Duodenal mucosa (tissue), 2 donors: ENCODE data around the gene MDFI.

ENCODE experiments used
- H3K27ac ChIP-seq: one replicate; pipeline ENCODE4 v1.7.0; 2013; ENCODE audit warnings: low read depth, low read length
- H3K27me3 ChIP-seq, 2 donors: one replicate each; pipeline ENCODE4 v1.7.0; 2013; ENCODE audit warnings: low read length in 2 of 2, control low read depth in 1 of 2; ENCODE audit not compliant: insufficient read depth in 2 of 2, control insufficient read depth in 1 of 2
- H3K36me3 ChIP-seq, 2 donors: one replicate each; pipeline ENCODE4 v1.7.0; 2013; ENCODE audit warnings: low read length in 2 of 2, control low read depth in 1 of 2; ENCODE audit not compliant: insufficient read depth in 2 of 2, control insufficient read depth in 1 of 2
- H3K4me1 ChIP-seq, 2 donors: one replicate each; pipeline ENCODE4 v1.7.0; 2013; ENCODE audit warnings: low read length in 2 of 2, control low read depth in 1 of 2; ENCODE audit not compliant: insufficient read depth in 2 of 2, control insufficient read depth in 1 of 2
- H3K4me3 ChIP-seq, 2 donors: one replicate each; pipeline ENCODE4 v1.7.0; 2013; ENCODE audit warnings: low read length in 2 of 2, low read depth in 1 of 2
- H3K9ac ChIP-seq, 2 donors: one replicate each; pipeline ENCODE4 v1.7.0; 2013; ENCODE audit warnings: low read length in 2 of 2, low read depth in 1 of 2
- H3K9me3 ChIP-seq, 2 donors: one replicate each; pipeline ENCODE4 v1.7.0; 2013; ENCODE audit warnings: low read length in 2 of 2, control low read depth in 1 of 2; ENCODE audit not compliant: control insufficient read depth in 1 of 2

MDFI gene

DNA sequence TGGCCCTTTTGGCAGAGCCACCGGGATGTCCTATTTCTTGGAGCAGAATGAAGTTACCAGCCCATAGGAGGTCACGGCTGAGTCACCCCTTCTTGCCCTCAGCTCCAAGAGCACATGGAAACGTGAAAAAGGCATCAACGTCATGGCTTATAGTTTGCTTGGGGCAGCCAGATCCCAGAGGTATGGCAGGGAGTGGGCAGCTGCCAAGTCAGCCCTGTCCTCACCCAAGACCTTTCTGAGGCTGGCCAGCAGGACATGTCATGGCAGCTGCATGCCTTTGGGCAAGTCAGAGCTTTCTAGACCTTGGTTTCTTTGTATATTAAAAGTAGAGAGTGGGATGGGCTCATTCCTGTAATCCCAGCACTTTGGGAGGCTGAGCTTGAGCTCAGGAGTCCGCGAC, 8.2 kb upstream of the MDFI start:
- H3K9ac ChIP-seq, result no peak overlapping the region
- no peaks in the 10 kb centered on the region for H3K9me3 ChIP-seq
- peaks cover 3 to 6% of the 10 kb centered on the region in 2 donors for H3K4me1 ChIP-seq
- H3K27ac ChIP-seq, result no peak overlapping the region
- peaks cover 7 to 12% of the 10 kb centered on the region in 2 donors for H3K27me3 ChIP-seq
- no peaks in the 10 kb centered on the region for H3K36me3 ChIP-seq
- H3K4me3 ChIP-seq, result no peak overlapping the region

DNA sequence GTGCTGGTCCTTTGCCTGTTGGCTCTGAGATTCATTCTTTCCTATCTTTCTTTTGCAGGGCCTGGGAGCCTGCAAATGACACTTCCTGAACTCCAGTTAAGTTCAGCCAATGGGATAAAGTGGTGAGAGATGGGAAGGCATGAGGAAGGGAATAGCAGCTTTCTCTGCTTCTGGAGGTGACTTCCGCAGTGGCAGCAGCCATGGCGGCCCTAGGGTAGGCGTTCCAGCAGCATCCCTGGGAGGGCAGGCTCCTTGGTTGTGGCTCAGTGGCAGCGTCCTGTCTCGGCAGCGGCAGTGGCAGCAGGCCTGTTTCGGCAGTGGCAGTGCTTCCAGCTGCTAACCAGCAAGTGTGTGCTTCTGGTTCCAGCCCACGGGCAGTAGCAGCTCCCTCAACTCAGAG, 7.3 kb upstream of the MDFI start:
- H3K27me3 ChIP-seq, result peaks cover 7 to 15% of the 10 kb centered on the region in 2 donors
- no peak overlapping the region for H3K27ac ChIP-seq
- H3K9ac ChIP-seq, result no peak overlapping the region
- no peaks in the 10 kb centered on the region for H3K9me3 ChIP-seq
- no peak overlapping the region for H3K4me3 ChIP-seq
- H3K4me1 ChIP-seq, result no peaks in the 10 kb centered on the region
- H3K36me3 ChIP-seq, result no peaks in the 10 kb centered on the region

DNA sequence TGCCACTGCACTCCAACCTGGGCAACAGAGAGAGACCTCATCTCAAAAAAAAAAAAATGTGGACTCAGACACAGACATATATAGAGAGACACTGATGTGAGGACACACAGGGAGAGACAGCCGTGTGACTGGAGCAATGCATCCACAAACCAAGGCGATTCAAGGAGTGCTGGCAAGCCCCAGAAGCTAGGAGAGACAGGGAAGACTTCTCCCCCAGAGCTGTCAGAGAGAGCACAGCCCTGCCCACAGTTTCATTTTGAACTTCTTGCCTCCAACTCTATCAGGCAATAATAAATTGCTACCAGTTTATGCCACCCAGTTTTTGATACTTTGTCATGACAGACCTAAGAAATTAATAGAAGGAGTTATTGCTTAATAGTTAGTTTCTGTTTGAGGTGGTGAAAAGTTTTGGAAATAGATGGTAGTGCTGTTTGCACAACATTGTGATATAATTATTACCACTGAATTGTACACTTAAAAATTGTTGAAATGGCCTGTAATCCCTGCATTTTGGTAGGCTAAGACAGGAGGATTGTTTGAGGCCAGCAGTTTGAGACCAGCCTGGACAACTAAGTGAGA, 5.1 kb upstream of the MDFI start:
- Histone ChIP-seq H3K27me3 (peaks cover 27 to 33% of the 10 kb centered on the region in 2 donors), H3K4me3 (no peak overlapping the region), H3K4me1 (peaks cover 0 to 9% of the 10 kb centered on the region in 2 donors), H3K9ac (no peak overlapping the region), H3K27ac (no peak overlapping the region), H3K9me3 (no peaks in the 10 kb centered on the region), H3K36me3 (no peaks in the 10 kb centered on the region)

DNA sequence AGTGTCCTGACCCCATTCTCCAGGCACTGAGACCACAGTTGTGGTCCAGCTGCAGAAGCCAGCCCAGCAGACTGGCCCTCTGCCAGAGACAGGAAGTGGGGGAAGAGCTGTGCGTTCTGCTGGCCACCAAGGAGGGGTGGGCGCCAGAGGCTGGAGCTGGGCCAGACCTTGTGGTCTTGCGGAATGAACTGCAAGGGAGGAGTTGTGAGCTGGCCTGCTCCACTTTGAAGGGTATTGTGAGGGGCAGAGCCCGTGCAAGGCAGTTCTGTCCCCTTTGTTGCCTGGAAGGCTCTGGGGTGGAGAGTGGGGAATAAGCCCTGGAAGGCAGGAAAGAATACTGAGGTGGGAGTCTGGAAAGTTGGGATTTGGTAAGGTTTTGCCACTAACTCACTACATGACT, 3.6 kb upstream of the MDFI start:
- Histone ChIP-seq H3K9me3 (no peaks in the 10 kb centered on the region), H3K4me1 (peaks cover 0 to 9% of the 10 kb centered on the region in 2 donors), H3K36me3 (no peaks in the 10 kb centered on the region), H3K27ac (no peak overlapping the region), H3K4me3 (no peak overlapping the region), H3K9ac (no peak overlapping the region), H3K27me3 (peaks cover 39 to 42% of the 10 kb centered on the region in 2 donors)

DNA sequence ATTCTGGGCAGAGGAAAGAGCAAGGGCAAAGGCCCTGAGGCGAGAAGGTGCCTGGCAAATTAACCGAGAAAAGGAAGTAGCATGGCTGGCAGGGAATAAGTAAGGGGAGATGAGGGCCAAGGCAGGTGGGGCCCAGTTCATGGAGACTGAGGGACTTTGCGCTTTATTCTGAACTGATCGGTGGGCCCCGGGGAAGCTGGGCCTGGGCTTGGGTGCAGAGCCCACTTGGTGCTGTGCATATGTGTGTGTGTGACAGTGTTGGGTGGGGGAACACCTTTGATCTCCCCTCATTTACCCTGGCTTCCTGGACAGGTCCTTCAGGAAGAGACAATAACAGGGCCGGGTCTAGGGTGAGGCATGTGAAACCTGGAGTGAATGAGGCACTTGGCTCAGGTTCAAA, 2.9 kb upstream of the MDFI start:
- H3K9ac ChIP-seq, result no peak overlapping the region
- peaks cover 44 to 45% of the 10 kb centered on the region in 2 donors for H3K27me3 ChIP-seq
- H3K36me3 ChIP-seq, result no peaks in the 10 kb centered on the region
- no peak overlapping the region for H3K27ac ChIP-seq
- H3K9me3 ChIP-seq, result no peaks in the 10 kb centered on the region
- H3K4me3 ChIP-seq, result no peak overlapping the region
- peaks cover 0 to 9% of the 10 kb centered on the region in 2 donors for H3K4me1 ChIP-seq

DNA sequence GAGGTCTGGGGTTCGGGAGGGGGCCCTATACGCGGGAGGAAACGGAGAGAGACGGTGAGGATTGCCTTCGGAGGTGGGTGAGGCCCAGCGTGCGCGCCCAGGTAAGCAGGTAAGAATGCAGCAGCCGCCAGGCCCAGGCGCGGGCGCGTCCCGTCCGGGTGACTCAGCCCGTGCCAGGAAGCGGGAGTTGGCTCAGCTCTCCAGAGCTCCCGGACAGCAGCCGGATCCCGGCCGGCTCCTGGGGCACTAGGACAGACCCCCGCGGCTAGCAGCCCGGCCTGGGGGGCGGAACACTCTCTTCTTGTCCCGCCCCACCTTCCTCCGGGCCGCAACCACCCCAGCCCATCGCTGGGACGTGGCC, 1.5 kb upstream of the MDFI start:
- H3K9ac ChIP-seq, result no peak overlapping the region
- H3K27ac ChIP-seq, result no peak overlapping the region
- peaks cover 0 to 9% of the 10 kb centered on the region in 2 donors for H3K4me1 ChIP-seq
- no peaks in the 10 kb centered on the region for H3K9me3 ChIP-seq
- H3K36me3 ChIP-seq, result no peaks in the 10 kb centered on the region
- H3K27me3 ChIP-seq, result peaks cover 44 to 45% of the 10 kb centered on the region in 2 donors
- no peak overlapping the region for H3K4me3 ChIP-seq

DNA sequence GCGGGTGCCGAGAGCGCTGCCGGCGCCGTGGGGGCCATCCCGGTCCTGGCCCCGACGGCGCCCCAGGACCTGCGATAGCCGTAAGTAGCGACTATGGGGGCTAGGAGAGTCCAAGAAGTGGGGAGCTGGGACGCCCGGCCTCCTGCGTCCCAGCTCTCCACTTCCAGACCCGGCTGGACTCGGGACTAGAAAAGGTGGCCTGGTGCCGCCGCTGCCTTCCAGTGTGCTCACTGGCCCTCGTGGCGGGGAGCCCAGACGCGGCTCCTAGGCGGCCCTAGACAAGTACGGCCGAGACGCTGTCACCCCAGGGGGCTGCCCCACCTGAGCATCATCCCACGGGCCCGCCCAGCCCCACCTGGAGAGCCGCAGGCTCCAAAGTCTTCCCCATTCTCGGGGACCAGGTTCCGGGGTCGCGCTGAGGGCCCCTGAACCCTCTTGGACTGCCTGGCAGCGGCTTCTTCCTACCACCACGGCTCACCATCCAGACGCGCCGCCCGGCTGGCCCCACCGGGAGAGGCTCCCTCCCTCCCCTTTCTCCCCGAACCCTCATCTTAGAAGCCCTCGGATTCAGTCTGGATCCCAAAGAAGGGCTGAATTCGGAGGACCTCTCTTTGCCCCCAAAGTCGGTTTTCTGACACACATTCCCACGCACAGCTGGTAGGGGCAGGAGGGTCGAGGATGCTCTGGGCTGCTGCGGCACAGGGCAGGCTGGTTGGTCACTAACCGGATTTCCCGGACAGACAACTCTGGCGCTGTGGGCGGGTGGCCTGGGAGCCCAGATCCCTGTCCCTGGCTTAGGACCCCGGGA, 870 bp upstream of the MDFI start:
- Histone ChIP-seq H3K9me3 (no peaks in the 10 kb centered on the region), H3K36me3 (no peaks in the 10 kb centered on the region), H3K4me3 (peak overlapping the region; percentile 22 to 36), H3K4me1 (peaks cover 0 to 9% of the 10 kb centered on the region in 2 donors), H3K27ac (no peak overlapping the region), H3K27me3 (peaks cover 44 to 45% of the 10 kb centered on the region in 2 donors), H3K9ac (no peak overlapping the region)

DNA sequence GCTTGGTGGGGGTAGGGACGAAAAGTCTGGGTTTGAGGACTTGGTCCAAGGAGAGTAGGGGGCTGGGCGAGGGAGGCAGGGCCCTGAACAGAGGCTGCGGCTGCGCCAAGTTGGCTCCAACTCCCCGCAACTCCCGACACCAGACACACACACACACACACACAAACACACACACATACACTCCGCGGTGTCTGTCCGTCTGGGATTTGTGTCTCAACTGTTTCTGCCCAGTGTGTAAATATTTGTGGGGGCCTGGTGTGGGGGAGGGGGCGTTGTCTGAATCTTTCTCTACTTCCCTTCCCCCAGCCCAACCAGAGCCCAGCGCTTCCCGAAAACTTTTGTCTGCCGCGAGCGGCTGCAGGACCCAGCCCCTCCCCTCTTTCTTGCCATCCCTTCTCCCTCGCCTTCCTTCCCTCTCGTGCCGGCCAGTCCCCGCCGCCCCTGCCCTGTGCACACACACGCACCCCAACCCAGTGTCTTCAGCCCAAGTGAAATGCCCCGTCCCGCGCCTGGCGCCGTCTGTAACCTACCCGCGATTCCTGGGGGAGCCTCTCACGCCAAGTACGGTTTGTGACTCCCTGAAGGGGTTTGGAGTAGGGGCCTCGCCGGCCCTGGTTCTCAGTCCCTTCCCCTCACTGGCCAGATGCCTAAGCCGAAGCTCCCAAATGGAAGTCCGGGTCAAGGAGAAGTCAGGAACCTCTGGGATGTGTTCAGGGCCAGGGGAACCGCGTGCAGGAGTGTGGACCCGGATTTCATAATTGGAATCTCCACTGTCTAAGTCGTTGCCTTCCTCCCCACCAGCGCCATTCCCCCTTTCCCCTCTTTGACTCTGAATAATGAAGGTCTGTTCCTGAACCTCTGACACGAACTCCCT, 904 bp downstream of the MDFI start:
- peak overlapping the region; percentile 22 to 40 for H3K4me3 ChIP-seq
- H3K9me3 ChIP-seq, result no peaks in the 10 kb centered on the region
- H3K9ac ChIP-seq, result no peak overlapping the region
- no peaks in the 10 kb centered on the region for H3K36me3 ChIP-seq
- H3K4me1 ChIP-seq, result peaks cover 0 to 9% of the 10 kb centered on the region in 2 donors
- H3K27ac ChIP-seq, result no peak overlapping the region
- peaks cover 40 to 41% of the 10 kb centered on the region in 2 donors for H3K27me3 ChIP-seq

DNA sequence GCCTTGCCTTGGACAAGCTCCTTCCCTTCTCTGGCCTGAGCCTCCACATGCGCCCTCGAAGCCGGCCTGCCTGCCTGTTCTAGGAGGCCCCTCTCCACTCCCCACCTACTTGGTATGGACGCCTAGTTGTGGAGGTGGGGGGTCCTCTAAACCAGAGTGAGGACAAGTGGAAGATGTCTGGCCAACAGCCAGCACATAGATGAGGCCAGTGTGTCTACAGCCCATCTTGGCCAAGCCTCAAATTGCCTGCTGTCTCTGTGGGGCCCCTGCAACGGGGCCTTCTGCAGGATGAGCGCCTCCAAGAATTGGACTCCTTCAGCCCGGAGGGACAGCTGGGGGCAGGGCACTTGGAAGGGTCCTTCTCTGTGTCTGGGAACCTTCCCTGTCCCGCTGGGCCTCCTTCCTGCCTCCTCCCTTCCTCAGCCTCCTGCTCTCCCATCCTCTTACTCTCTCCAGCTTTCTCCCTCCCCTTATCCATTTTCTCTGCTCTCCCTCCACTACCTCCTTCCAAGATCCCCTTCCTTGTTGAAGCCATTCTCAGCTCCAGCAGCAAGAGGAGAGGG, 1.6 kb downstream of the MDFI start:
- H3K4me1 ChIP-seq, result peaks cover 0 to 9% of the 10 kb centered on the region in 2 donors
- no peak overlapping the region for H3K9ac ChIP-seq
- no peaks in the 10 kb centered on the region for H3K9me3 ChIP-seq
- H3K4me3 ChIP-seq, result no peak overlapping the region
- no peak overlapping the region for H3K27ac ChIP-seq
- H3K27me3 ChIP-seq, result peaks cover 34 to 37% of the 10 kb centered on the region in 2 donors
- H3K36me3 ChIP-seq, result no peaks in the 10 kb centered on the region
